ENCODE results near the gene UNC93A.
A peak's percentile ranks its signal among the peaks of the same experiment; 100 is the strongest.
"Not testable (repeated sequence)": the region's sequence is repeated elsewhere in the genome, so short reads cannot be mapped to it uniquely, and the experiment has no call there.

UNC93A gene

DNA sequence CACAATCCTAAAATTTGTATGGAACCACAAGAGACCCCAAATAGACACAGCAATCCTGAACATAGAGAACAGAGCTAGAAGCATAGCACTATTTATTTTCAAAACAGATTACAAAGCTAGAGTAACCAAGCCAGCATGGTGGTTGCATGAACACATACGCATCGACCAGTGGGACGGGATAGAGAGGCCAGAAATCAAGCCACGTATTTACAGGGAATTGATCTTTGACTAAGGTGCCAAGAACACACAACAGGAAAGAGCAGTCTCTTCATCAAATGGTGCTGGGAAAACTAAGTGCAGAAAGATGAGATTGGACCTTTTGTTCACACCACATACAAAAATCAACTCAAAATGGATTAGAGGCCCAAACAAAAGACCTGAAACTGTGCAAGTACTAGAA is 54.8 kb downstream of the UNC93A start:
- peaks cover 12% of the 10 kb centered on the region for H3K27me3 ChIP-seq (ENCODE audit: control insufficient read depth, insufficient read depth, low read length)
- H3K9ac ChIP-seq (ENCODE audit: low read length), result no peak overlapping the region
- no peaks in the 10 kb centered on the region for H3K36me3 ChIP-seq (ENCODE audit: control insufficient read depth, insufficient read depth, low read length)
- peaks cover 5% of the 10 kb centered on the region for H3K4me1 ChIP-seq (ENCODE audit: control insufficient read depth, insufficient read depth, low read length)
- no peak overlapping the region for H3K4me3 ChIP-seq (ENCODE audit: low read length)
- H3K9me3 ChIP-seq (ENCODE audit: control insufficient read depth, low read length), result no peaks in the 10 kb centered on the region

DNA sequence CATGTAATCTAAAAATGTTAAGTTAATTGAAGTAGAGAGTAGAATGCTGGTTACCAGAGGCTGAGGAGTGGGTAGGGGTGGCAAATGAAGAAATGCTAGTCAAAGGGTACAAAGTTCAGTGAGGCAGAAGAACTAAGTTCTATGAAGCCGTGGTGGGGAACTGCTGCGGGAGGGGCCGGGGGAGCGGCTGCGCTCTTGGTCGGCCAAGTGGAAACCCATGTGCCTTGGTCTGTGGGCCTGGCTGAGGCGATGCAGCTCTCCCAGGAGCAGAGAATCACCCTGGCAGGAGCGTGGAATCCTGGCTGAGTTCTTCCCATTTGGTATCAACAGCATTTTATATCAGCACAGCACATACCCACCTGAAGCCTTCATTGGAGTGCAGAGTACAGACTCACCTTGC is 56.1 kb downstream of the UNC93A start:
- Histone ChIP-seq H3K27me3 (ENCODE audit: control insufficient read depth, insufficient read depth, low read length) (peaks cover 12% of the 10 kb centered on the region), H3K9me3 (ENCODE audit: control insufficient read depth, low read length) (no peaks in the 10 kb centered on the region), H3K4me1 (ENCODE audit: control insufficient read depth, insufficient read depth, low read length) (peaks cover 11% of the 10 kb centered on the region), H3K36me3 (ENCODE audit: control insufficient read depth, insufficient read depth, low read length) (no peaks in the 10 kb centered on the region), H3K9ac (ENCODE audit: low read length) (no peak overlapping the region), H3K4me3 (ENCODE audit: low read length) (no peak overlapping the region)

DNA sequence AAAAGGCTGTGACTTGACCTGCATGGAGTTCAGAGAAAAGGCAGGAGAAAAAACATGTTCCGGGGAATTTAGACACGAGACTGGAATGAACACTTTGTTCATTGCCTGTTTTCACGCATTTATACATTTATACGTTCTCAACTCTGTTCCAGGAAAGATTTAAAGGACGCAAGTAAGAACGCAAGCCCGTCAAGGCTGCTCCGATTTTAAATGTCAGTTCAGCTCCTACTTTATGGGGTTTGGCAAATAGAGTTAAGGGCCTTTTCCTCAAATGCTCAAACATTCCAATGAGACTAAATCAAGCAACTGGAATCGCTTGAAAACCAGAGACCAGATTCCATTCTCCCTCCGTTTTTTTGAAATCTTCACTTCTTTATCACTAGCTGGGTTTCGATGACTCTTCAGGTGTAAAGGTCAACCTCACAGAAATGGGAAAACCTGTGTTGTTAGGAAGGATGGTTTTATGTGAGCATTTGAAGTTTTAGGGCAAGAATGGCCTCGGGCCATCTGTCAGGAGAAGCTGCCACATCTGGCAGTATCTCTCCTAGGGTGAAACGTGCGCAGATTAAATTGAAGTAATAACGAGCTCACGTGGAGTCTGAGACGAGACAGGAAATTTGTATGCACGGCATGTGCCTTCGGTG is 58.6 kb downstream of the UNC93A start:
- Histone ChIP-seq H3K27me3 (ENCODE audit: control insufficient read depth, insufficient read depth, low read length) (peaks cover 12% of the 10 kb centered on the region), H3K4me1 (ENCODE audit: control insufficient read depth, insufficient read depth, low read length) (peaks cover 11% of the 10 kb centered on the region), H3K9me3 (ENCODE audit: control insufficient read depth, low read length) (no peaks in the 10 kb centered on the region), H3K36me3 (ENCODE audit: control insufficient read depth, insufficient read depth, low read length) (no peaks in the 10 kb centered on the region), H3K4me3 (ENCODE audit: low read length) (no peak overlapping the region), H3K9ac (ENCODE audit: low read length) (no peak overlapping the region)

DNA sequence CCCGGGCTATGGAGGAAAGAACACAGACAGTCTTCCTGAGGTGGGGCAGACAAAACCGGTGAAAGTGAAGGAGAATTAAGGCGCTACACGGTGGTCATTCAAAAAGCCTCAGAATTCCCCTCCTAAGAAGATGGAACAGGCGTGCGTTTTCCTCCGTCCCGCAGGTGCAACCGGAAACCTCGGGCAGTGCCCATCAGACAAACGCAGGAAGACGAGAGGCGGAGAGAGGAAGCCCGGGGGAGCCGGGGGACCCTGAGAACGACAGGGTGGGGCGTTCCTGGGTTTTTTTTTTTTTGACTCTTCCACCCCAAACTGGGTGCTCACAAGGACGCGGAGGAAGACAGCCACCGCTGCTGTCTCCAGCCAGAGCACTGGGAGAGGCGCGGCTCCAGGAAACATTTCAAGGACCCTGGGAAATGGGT is 59.2 kb downstream of the UNC93A start:
- Histone ChIP-seq H3K9ac (ENCODE audit: low read length) (peak overlapping the region; percentile 60), H3K36me3 (ENCODE audit: control insufficient read depth, insufficient read depth, low read length) (no peaks in the 10 kb centered on the region), H3K4me1 (ENCODE audit: control insufficient read depth, insufficient read depth, low read length) (peaks cover 11% of the 10 kb centered on the region)

DNA sequence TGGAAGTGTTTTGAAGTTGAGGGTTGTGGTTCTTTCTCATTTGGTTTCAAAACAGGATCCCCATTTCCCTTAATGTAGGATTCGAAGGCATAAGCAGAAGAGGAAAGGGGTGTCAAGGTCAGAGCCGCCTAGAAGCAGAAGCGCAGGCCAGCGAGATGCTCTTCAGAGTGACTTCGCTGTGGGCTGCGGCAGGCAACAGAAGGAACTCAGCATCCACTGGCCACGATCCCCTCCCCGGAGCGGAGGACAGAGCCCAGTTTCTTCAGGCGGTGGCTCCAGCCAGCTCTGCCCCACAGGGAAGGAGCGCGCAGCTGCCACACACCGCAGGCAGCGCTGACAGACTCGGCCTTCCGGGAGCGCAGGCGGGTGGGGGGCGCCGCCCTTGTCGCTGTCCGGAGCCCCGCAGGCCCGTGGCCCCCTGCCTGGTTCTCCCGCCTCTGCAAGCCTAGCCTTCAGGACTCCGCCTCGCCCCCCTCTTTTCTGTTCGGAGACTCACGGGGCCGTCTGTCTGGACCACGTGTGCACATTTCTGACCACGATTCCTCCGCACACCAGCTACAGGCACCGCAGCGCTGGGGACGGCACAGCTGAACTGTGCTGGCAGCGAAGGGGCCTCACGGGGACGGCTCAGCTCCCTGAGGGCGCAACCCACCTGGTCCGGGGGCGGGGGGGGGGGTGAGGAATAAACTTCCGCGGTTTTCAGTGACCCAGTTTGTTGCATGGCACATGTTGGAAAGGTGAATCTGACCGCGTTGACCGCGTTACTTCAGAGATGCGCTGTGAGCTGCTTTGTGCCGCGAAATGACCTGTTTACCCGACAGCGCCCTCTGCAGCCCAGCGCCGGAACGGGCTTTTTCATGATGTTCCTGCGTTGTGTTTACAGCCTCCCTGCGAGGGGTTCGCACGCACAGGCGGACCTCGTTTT is 59.9 kb downstream of the UNC93A start:
- Histone ChIP-seq H3K27me3 (ENCODE audit: control insufficient read depth, insufficient read depth, low read length) (peaks cover 17% of the 10 kb centered on the region), H3K4me1 (ENCODE audit: control insufficient read depth, insufficient read depth, low read length) (peaks cover 11% of the 10 kb centered on the region), H3K36me3 (ENCODE audit: control insufficient read depth, insufficient read depth, low read length) (no peaks in the 10 kb centered on the region), H3K9me3 (ENCODE audit: control insufficient read depth, low read length) (no peaks in the 10 kb centered on the region), H3K4me3 (ENCODE audit: low read length) (peak overlapping the region; percentile 61), H3K9ac (ENCODE audit: low read length) (peak overlapping the region; percentile 60)

More for the DNA sequence above, 59.2 kb downstream of the UNC93A start:
- H3K27me3 ChIP-seq (ENCODE audit: control insufficient read depth, insufficient read depth, low read length), result peaks cover 12% of the 10 kb centered on the region
- no peaks in the 10 kb centered on the region for H3K9me3 ChIP-seq (ENCODE audit: control insufficient read depth, low read length)
- H3K4me3 ChIP-seq (ENCODE audit: low read length), result no peak overlapping the region

DNA sequence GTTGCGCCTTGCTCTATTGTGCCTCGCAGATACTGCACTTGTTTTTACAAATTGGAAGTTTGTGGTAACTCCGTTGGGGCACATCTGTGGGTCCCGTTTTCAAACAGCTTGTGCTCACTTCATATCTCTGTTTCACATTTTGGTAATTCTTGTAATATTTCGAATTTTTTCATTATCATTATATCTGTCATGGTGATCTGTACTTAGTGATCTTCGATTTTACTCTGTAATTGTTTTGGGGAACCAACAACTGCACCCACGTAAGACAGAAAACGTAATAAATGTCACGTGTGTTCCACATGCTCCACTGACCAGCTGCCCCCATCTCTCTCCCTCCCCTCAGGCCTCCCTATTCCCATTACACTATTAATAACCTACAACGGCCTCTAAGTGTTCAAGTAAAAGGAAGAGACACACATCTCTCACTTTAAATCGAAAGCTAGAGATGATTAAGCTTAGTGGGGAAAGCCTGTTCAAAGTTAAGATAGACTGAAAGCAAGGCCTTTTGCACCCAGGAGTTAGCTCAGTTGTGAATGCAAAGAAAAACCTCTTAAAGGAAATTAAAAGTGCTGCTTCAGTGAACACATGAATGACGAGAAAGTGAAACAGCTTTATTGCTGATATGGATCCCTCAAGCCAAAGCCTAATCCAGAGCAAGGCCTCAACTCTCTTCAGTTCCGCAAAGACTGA is 60.7 kb downstream of the UNC93A start:
- H3K4me3 ChIP-seq (ENCODE audit: low read length), result no peak overlapping the region
- no peak overlapping the region for H3K9ac ChIP-seq (ENCODE audit: low read length)
- peaks cover 17% of the 10 kb centered on the region for H3K27me3 ChIP-seq (ENCODE audit: control insufficient read depth, insufficient read depth, low read length)
- peaks cover 11% of the 10 kb centered on the region for H3K4me1 ChIP-seq (ENCODE audit: control insufficient read depth, insufficient read depth, low read length)
- H3K9me3 ChIP-seq (ENCODE audit: control insufficient read depth, low read length), result no peaks in the 10 kb centered on the region
- H3K36me3 ChIP-seq (ENCODE audit: control insufficient read depth, insufficient read depth, low read length), result no peaks in the 10 kb centered on the region

DNA sequence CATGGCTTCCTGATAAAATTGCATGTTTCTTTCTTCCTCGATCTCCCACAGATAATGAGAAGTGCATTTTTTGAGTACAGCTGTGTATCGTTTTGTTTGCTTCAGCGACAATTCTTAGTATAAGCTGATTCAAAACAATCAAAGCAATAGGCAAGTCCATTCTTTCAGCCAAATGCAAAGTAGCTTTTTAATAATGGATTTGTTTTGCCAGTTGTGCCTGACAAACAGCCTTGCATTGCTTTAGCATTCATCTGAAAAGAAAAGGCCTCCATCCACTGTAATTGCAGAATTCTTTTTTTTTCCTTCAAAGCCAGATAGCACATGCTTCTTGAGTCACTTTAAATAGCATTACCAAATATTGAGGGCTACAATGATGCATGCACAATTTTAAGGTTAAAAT is 65.8 kb downstream of the UNC93A start:
- Histone ChIP-seq H3K9ac (ENCODE audit: low read length) (no peak overlapping the region), H3K27me3 (ENCODE audit: control insufficient read depth, insufficient read depth, low read length) (peaks cover 5% of the 10 kb centered on the region), H3K9me3 (ENCODE audit: control insufficient read depth, low read length) (no peaks in the 10 kb centered on the region), H3K4me1 (ENCODE audit: control insufficient read depth, insufficient read depth, low read length) (no peaks in the 10 kb centered on the region), H3K36me3 (ENCODE audit: control insufficient read depth, insufficient read depth, low read length) (no peaks in the 10 kb centered on the region), H3K4me3 (ENCODE audit: low read length) (no peak overlapping the region)

DNA sequence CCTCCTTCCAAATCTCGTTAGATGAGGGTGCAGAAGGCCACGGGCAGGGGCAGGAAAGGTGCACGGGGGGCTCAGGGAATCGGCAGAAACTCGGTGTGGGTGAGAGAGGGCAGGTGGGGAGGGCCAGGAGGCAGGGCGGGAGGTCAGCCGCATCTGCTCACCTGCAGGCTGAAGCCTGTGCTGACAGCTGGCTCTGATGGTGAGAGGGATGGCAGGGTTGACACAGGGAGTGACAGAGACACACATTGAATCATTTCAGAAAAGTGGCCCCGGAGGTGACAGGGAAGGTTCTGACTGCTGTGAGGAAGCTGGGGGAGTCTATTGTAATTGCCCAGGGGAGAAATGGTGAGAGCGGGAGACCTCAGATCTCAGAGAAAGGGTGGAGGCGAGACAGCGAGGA is 67.3 kb downstream of the UNC93A start:
- not testable (repeated sequence) for H3K4me1 ChIP-seq (ENCODE audit: control insufficient read depth, insufficient read depth, low read length); H3K4me3 ChIP-seq (ENCODE audit: low read length); H3K27me3 ChIP-seq (ENCODE audit: control insufficient read depth, insufficient read depth, low read length); H3K36me3 ChIP-seq (ENCODE audit: control insufficient read depth, insufficient read depth, low read length); H3K9me3 ChIP-seq (ENCODE audit: control insufficient read depth, low read length); H3K9ac ChIP-seq (ENCODE audit: low read length)

DNA sequence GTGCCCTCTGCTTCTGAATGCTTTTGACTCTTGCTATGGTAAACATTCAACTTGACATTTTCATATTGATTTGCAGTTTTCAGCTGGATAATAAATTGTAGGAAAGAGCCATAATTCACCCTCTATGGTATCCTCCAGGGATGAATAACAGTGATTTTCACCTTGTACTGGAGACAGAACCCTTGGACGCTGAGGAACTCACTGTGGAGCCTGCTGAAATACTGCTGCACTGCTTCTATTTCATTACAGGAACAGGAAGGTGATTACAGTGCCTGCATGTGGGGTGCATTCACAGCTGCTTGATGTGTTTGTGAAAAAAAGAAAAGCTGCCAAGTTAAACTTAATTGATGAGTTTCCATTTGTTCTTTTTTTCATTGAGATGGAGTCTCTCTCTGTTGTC is 70.1 kb downstream of the UNC93A start:
- H3K9ac ChIP-seq (ENCODE audit: low read length); H3K27me3 ChIP-seq (ENCODE audit: control insufficient read depth, insufficient read depth, low read length); H3K4me3 ChIP-seq (ENCODE audit: low read length); H3K36me3 ChIP-seq (ENCODE audit: control insufficient read depth, insufficient read depth, low read length); H3K9me3 ChIP-seq (ENCODE audit: control insufficient read depth, low read length); H3K4me1 ChIP-seq (ENCODE audit: control insufficient read depth, insufficient read depth, low read length): not testable (repeated sequence)
